A549 treated with Mapracorat at 1 μM for 4 hours (cell line): ENCODE results near the gene KCNE2. TPM values are rescaled to one million over a fixed set of nuclear protein-coding genes. Genes with fewer than 3 reads are reported as not detected.

ENCODE experiments used
- total RNA-seq: library from RNA; stranded (reverse); fragments of 200-300 nt; extraction: Qiagen RNA extraction; gene quantifications from 5 replicates; pipeline ENCODE4 v1.2.3, GENCODE V29; 2022

The KCNE2 gene
- total RNA-seq = not detected in 5 replicates

GRCh38 chr21:34363733-34364132 is at the start of gene KCNE2:
Gene KCNE2 (plus strand): TSS chr21:34364006. CDS start chr21:34370479, 6,473 bp downstream.

DNA sequence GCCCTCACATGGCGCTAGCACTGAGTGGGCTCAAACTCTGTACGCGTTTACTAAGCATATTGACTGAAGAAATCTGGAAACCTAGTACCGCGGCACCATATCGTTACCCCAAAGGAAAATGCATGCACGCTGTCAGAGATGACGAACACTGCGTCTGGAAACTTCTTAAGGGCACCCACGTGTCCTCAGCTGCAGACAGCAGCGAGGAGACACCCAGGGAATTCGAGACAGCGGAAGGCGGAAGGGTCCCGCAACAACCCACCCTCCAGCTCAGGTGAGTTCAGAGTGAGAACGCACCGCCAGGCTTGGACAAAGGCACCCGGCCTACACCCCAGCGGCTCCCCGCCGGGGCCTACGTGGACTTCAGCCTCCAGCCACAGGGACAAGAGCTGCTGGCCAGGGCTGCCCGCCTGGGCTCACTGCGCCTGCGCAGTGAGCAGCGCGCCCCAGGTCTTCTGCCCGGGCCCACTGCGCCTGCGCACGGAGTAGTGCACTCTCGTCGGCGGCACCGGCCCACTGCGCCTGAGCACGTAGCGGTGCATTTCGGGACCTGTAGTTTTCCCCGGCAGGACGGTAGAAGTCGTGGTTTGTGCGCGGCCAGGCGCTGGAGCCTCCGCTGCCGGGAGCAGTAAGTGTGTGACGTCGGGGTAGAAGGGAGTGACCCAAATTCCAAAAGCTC is 11.3 kb downstream of the KCNE2 start, which contains the start of gene SMIM11:
SMIM11 (plus strand) TSS at position 568 of the 679 bp plus-strand sequence. CDS start 3,998 bp downstream, outside the sequence.

Other genes with a start within 250 kb of the KCNE2 start
- gene SMIM11, start 11.5 kb downstream of the KCNE2 start, total RNA-seq = 1.3 to 12.7 TPM (median 8.5 TPM) in 5 replicates
- gene SMIM34, start 59.9 kb downstream of the KCNE2 start, total RNA-seq = not detected in 5 replicates
- 0.06 to 0.15 TPM (median 0.08 TPM) in 3 of 5 replicates, not detected in the others for gene KCNE1, start 148.2 kb downstream of the KCNE2 start, total RNA-seq